AG10803 (cell line): ENCODE results near the gene SFXN5.

Source experiments
- DNase-seq: peaks from one replicate; pipeline ENCODE4 v3.0.0; 2010; ENCODE audit warnings: low read depth
- H3K4me3 ChIP-seq: 2 replicates; pipeline ENCODE4 v1.5.1; 2011; ENCODE audit warnings: mild to moderate bottlenecking, low read length, control low read depth
- TF ChIP-seq, protein P1 (sequence below): conservative IDR thresholded peaks from 2 replicates; pipeline ENCODE4 v1.5.1; 2011; ENCODE audit warnings: mild to moderate bottlenecking, low read length, control low read depth, inconsistent platforms

The SFXN5 gene

DNA sequence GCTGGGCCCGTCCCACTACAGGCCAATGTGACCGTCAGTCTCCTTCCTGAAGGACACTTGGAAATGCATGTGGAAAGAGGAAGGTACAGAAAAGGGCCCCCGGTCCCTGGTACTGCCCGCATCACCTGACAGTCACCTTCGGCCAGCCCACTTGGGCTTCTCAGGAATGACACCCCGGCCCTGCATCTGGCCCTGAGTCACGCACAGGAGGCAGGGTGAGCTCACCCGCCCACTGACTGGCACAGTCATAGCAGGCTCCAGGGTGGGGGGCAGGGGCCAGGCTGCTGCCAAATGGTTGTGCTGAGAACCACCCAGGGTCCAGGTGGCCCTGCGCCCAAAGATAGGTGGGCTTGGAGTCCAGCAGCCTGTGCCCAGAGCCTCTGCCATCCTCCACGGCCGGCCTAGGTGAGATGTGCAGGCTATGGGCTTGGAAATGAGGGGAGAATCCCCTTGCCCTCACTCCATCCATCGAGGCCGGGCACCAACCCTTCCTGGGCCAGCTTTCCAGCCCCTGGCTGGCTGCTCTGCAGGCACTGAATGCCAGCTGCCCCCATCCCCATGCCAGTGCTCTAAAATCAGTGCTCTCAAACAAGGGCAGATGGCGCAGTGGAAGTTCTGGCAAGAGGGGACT, 140.1 kb downstream of the SFXN5 start:
- DNase-seq: no peak
- TF ChIP-seq, protein P1, sequence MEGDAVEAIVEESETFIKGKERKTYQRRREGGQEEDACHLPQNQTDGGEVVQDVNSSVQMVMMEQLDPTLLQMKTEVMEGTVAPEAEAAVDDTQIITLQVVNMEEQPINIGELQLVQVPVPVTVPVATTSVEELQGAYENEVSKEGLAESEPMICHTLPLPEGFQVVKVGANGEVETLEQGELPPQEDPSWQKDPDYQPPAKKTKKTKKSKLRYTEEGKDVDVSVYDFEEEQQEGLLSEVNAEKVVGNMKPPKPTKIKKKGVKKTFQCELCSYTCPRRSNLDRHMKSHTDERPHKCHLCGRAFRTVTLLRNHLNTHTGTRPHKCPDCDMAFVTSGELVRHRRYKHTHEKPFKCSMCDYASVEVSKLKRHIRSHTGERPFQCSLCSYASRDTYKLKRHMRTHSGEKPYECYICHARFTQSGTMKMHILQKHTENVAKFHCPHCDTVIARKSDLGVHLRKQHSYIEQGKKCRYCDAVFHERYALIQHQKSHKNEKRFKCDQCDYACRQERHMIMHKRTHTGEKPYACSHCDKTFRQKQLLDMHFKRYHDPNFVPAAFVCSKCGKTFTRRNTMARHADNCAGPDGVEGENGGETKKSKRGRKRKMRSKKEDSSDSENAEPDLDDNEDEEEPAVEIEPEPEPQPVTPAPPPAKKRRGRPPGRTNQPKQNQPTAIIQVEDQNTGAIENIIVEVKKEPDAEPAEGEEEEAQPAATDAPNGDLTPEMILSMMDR: no peak
- no peak overlapping the region for H3K4me3 ChIP-seq

DNA sequence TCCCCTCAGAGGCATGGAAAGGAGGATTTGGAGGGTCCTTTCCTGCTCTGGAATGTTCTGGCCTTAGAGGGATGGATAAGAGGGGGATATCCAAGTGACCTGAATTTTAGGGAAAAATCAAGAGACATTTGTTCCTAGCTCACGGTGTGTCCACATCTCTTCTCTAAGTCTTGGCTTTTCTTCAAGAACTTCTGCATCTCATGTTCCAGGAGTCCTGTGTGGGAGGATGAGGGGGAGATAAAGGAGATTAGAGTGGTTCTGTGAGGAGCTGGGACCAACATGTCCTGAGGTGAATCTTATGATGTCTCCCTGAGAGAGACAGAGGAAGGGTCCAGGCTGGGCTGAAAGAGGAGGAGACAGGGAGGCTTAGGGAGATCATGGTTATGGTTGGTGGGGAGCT, 142.5 kb downstream of the SFXN5 start:
- TF ChIP-seq, protein P1: no peak
- no peak for DNase-seq
- H3K4me3 ChIP-seq: no peak overlapping the region

DNA sequence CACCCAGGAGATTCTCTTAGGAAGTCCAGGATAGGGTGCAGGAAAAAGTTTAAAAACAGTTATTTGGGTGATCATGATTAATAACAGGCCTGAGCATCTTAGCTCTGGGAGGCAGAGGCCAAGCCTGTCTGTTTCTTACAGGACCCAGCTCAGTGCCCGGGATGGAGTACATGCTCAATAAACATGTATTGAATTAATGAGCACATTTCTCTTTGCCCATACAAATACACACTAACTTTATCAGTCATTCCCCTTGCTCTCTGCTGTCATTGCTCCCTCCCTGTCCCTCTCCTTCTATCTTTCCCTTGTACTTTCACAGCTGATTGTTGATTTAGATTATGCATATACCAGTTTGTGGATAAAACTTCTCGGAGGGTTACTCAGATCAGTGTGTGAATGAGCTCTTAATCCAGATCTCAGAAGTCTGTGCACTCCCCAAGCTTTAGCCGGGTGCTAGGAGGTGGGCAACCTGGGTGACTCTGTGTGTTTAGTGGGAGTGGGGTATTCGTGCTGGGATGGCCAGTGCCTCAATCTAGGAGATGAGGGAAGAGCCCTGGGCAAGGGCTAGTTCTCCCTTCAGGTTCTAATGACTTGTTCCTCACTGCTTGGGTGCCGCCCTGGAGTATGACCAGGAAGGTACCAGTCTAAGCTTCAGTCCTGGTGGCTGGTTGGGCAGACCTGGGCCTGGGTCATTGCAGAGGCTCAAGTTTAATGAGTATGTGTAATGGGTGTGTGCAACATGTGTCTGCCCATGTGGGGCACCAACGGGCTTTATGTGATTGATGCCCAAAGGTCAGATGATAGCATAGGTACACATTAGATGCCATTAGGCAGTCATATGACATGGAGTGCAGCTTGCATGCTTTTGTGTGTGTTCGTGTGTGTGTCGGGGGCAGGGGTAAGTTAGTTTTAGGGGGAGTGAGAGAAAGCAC, 143.6 kb downstream of the SFXN5 start:
- H3K4me3 ChIP-seq: no peak overlapping the region
- TF ChIP-seq, protein P1: no peak
- DNase-seq: no peak

DNA sequence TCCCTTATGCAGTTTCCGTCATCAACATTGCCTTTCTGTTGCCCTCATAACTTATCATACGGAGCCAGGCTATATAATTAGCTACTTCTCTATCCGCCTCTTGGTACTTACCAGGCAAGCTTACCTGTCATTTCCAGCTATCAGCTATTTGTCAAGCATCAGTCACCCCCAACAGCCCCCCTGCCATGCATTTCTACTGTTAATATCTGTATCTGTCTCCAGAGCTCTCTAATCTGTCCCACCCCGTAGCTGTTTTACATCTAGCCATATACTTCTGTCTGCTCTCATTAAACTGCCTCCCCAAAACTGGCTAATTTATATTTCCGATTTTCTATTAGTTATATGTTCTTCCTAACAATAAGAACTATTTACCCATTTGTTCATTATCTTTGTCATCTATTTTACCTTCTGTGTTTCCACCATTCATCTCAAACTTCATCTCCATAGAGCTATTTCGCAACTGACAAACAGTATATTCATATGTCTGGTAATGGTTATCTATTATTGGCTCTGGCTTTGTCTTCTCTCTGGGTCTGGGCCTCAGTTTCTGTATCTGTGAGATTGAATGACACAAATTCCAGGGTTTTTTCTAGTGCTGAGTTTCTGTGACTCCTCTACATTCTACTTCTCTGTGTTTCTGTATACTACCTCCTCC, 144.6 kb downstream of the SFXN5 start:
- H3K4me3 ChIP-seq: no peak overlapping the region
- TF ChIP-seq, protein P1: no peak
- DNase-seq: no peak

DNA sequence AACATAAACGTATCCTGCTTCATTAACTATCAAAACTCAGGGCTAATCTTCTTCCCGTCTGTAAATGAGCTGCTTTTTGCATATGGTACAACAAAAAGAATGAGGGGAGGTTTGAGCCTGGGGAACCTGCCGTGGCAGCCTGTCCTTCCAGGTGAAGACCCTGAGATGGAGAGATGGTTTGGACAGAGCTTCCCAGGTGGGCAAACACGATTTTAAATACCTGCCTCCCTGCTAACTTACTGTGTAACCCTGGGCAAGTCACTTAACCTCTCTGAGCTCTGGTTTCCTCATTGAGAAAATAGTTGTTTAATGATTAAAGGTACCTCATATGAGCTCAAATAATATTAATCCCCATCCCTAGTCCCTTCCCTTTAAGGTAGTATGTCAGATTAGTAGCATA, 145.1 kb downstream of the SFXN5 start:
- H3K4me3 ChIP-seq: no peak overlapping the region
- TF ChIP-seq, protein P1: no peak
- DNase-seq: no peak

DNA sequence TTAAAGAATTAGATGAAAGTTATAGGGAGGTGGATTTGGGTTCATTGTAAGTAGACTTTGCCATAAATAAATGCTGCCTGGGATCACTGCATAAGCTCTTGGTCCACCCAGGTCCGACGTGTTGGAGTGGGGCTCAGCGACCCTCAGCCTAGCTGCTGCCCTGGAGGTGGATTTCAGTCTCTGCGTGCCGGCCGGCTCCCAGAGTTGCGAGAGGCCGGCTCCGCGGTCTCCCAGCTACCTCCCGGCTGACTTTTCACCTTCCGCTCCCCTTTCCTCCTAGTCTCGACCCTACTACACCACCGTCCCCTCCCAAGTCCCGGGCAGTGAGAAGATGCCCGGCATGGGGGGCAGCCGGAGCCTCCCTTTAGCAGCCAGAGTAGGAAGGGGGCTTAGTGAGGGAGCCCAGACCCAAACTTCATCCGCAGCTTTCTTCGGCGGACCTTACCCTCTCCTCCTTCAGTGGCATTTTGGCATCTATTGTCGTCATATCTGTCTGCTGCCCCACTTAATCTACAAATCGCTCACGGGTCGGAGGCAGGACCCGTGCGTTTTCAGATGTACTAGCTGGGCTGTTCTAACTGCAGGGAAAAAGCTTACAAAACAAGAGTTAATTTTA, 146.1 kb downstream of the SFXN5 start:
- TF ChIP-seq, protein P1: no peak
- no peak overlapping the region for H3K4me3 ChIP-seq
- DNase-seq: no peak
